Subcutaneous adipose tissue (tissue), 4 donors: ENCODE measurements around the gene BMP8B. TPM values are rescaled to one million over a fixed set of nuclear protein-coding genes. Genes with fewer than 3 reads are reported as not detected.

Experiments
- CTCF ChIP-seq: fragments of 450-650 bp; IDR thresholded peaks from one replicate; pipeline ENCODE4 v1.5.1; 2016; ENCODE audit warnings: low read depth, mild to moderate bottlenecking, control low read depth, antibody characterized with exemption, moderate library complexity
- total RNA-seq, 4 donors: library from RNA; depleted of rRNA; stranded (reverse); fragments of >200 nt; gene quantifications; one replicate each; pipeline ENCODE4 v1.1.0, GENCODE V29; 2016

Gene BMP8B
- total RNA-seq, 4 donors from 2014 or later = 0.34 to 0.44 TPM; not detected in 2

- no peak for TF ChIP-seq CTCF
These were observed 55.9 kb downstream of the BMP8B start for GRCh38 chr1:39732730-39733129.

- TF ChIP-seq CTCF = no peak
These were observed 58.8 kb downstream of the BMP8B start for GRCh38 chr1:39729842-39730241.

- TF ChIP-seq CTCF = no peak
These were observed 59.6 kb downstream of the BMP8B start for GRCh38 chr1:39729030-39729429.

- TF ChIP-seq CTCF = no peak
These were observed 60.7 kb downstream of the BMP8B start for GRCh38 chr1:39727932-39728317.

- TF ChIP-seq CTCF = no peak
These were observed 61.3 kb downstream of the BMP8B start for GRCh38 chr1:39727221-39727931.

- no peak for TF ChIP-seq CTCF
These were observed 62.1 kb downstream of the BMP8B start for GRCh38 chr1:39726600-39726999.

- TF ChIP-seq CTCF = no peak
These were observed 66.2 kb downstream of the BMP8B start for GRCh38 chr1:39722495-39722894.
